HG03135 (cell line): ENCODE data around the gene GFRA4.

Source experiments
- ATAC-seq: cut with Tn5 transposase; IDR thresholded peaks from one replicate; pipeline ENCODE4 v1.9.1; 2021; ENCODE audit warnings: mild to moderate bottlenecking, moderate library complexity; ENCODE audit not compliant: unreplicated experiment

The GFRA4 gene, protein sequence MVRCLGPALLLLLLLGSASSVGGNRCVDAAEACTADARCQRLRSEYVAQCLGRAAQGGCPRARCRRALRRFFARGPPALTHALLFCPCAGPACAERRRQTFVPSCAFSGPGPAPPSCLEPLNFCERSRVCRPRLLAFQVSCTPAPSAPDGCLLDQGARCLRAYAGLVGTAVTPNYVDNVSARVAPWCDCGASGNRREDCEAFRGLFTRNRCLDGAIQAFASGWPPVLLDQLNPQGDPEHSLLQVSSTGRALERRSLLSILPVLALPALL

DNA sequence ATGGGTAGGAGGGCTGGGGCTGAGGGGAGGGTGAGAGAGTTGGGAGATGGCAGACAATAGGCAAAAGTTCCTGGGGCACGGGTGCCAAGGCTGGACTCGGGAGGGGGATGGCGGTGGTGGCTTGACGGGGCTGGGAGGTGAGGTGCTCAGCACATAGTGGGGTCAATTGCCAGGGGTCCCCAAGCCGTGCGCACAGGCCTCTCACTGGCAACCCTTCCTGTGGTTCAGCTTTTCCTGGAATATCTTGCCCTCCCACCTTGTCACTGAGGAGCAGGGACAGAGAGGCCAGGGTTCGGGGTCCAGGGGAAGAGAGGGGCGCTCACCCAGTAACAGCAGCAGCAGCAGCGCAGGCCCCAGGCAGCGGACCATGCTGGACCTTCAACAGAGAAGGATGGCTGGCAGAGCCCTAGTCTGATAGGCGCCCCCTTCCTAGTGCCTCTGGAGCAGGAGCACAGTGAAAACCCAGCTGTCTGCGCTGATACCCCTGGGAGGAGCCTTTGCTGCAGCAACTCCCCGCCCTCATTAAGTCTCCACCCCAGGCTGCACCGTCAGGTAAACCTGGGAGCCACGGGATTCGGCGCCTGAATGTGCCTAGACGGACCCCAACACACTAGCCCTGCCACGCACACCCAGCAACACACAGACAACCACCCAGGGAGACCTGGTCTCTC is at the start of gene GFRA4:
GFRA4 (minus strand) TSS at position 369 of the 671 bp plus-strand sequence; CDS start at position 369, 0 bp downstream.
- ATAC-seq = no peak

DNA sequence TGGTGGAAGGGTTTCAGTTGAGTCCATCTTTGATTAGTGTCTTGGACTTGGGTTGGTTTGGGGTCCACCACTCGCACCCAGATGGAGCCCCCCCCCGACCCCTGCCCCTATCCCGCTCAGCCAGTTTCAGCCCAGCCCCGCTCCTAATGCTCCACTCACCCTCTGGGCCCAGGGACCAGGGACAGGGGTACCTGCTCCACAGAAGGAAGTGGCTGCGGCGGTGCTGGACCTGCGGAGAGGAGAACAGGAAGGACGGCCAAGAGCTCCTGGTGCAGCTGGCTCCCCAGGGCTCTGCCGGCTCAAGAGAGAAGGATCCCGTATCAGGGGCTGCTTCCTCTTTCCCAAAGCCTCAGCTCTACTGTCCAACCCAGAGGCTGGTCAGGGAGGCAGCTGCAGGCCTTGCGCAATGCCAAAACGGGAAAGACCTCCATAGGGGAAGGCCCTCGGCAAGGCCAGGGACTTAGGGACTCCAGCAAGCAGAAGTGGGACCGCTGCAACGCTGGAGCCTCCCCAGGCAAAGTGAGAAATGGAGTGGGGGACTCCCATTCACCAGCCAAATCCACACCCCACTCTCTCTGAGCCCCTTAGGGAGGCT is 49.2 kb upstream of the GFRA4 start, which contains the start of gene SIGLEC1:
SIGLEC1 (minus strand) TSS at position 322 of the 595 bp plus-strand sequence. CDS start 5,472 bp downstream, outside the sequence.
- ATAC-seq = no peak

DNA sequence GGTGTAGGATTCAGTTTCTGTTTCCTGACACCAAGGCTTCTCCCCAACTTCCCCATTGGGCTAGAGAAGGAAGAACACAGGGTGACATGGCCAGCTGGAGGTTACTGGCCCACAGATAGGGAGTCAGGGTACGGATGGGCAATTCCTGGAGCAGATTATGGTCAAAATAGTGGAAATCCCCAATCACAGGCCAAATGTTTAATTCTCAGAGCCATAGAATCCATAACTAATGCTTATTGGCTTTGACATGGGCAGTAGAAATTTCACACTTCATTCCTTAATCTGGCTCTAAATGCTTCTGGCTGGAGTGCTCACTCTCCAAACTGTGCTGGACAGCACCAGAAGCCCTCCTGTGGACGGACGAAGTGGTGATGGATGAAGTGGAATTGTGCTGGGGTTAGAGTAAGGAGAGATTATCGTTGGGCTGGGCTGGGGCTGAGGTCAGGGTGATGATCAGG is 48.3 kb upstream of the GFRA4 start:
- no peak for ATAC-seq

DNA sequence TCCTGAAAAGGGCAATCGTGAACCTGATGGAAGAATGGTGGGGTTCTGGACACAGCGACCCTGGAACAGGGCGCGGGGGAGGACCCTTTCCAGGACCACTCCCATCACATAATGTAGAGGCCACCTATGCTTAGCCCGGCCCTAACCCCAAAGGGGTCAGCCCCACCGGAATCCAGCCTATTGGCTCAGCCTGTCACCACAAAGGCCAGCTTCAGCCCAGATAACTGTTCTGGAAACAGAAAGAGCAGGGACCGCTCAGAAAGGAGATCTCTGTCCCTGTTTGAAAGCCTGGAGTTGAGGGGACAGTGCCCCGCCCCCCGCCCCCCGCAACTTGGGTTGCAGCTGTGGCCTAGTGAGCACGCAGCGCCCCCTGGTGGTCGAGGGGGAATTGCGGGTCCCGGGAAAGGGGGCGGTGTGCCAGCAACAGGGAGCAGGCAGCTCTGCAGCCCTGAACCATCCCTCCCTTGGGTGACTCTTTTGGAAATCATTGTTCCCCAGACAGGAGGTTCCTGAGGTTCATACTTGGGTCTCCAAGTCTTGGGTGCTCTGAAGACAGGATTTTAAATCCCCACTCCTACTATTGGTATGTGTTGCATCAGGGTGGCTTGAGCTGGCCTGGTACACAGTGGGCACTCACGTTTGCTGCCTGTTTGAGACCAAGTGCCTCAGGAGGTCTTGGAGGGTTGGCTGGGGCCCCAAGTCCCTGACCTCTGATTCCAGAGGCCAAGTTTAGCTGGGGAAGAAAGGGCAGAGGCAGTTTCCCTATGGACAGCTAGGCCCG is 47.7 kb upstream of the GFRA4 start:
- no peak for ATAC-seq

DNA sequence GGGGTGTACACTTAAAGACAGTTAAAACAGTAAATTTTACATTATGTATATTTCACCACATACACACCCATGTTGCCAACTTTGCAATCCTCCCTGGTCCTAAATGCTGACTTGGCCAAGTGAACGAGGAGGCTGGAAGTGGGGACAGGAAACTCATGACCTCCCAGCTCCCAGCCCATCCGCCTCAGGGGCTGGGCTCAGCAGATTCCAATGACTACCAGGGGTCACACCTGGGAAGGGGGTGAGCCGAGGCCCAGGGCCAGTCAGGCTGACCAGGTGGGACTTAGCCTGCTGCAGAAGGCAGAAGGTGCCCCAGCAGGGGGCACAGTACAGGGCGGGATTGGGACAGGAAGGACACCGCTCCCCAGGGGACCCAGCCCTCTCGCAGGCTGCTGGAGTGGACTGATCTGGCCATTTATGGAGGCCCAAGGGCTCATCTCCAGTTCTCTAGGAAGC is 46.8 kb upstream of the GFRA4 start:
- ATAC-seq = no peak

DNA sequence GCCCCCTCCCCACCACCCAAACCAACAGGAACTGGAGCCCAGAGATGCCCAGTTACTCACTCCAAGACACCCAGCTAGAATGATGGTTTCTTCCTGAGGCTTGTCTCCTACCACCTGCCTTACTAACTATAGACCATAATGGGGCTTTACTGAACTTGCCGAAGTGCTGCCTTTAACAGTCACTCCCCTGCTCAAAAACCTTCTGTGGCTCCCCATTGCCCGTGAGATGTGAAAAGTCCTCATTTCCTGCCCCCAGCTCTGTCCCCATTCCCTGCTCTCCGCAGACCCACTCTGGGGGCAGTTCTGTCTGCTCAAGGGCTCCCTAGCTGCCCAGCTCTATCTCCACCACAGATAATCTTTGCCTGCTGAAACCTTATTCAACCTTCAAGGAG is 44.3 kb upstream of the GFRA4 start:
- no peak for ATAC-seq

DNA sequence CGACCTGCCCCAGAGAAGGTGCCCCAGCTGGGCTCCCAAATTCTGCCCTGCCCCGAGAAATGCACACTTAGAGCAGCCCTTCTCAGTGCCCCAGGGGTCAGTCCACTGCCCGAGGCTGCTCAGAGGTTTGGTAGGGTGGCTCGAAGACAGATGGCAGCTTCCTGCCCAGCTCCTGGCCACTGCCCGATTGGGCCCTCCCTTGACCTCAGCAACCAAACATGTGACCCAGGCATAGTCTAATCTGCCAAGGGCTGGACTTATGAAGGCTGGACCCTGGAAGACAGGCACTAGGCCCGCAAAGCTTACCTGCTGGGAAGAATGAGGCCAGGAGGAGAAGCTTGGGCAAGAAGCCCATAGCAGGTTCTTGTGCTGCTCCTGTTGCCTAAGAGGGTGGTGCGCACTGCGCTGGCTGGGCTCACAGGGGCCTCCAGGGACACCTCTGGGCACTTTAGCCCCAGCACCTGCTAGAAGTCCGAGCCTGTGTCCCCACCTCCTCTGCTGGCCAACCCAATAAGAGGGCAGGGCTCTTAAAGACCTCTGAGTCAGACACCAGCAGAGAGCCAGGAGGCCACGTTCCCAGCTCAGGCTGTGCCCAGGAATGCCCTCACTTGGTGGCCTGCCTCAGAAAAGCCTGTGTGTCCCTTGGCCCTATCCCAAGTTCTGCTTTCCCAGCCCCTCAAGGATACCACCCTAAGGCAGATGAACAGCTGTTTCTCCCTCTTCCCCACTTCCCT is 43.7 kb upstream of the GFRA4 start:
- ATAC-seq = no peak

DNA sequence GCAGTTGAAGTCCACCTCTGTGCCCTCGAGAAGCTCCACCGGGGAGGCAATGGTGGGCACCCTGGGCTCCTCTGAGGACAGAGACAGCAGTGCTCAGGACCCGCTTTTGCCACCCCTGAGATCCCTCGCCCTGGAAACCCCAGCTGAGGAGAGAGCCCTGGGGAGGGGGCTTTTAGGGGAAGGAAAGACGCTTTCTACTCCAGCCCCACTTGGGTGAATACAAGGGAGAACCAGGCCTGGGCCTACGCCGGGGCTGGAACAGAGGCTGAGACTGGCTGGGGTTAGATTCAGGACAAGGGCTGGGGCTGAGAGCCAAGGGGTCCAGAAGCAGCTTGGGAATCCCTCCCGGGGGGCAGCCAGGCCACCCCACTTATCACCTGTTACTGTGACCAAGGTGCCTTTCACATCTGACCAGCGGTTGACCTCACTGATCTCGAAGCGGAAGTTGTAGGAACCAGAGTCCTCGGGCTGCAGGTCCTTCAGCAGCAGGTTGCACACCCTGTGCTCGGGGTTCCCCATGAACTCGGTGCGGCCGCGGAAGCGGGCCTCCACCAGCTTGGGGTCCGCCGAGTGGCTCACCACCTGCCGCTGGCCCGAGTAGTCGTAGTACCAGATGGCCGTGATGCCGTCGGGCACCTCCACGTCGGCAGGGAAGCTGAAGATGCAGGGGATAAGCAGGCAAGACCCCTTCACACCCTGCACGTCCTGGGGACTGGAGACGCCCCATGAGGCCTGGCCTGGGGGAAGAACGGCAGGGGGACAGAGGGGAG is 43.0 kb upstream of the GFRA4 start:
- ATAC-seq = no peak

DNA sequence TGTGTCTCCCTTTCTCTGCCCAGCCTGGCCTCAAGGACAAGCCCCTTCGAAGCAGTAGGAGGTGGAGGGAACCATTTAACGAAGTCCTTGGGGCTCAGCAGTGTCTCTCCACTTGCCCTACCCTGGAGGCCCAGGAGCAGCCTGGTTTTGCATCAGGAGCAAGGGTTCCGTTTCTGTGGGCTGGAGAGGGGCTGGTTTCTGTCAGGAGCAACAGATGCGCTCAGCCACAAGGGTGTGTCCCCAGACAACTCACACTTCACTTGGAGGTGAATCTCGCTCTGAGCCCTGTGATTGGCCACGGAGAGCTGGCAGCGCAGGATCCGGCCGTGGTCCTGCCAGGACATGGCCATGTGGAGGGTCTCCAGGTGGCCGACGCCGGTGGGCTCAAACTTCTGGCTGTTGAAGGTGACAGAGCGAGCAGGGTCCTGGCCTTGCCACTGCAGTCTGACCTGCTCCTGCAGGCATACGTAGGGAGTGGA is 42.3 kb upstream of the GFRA4 start:
- no peak for ATAC-seq

DNA sequence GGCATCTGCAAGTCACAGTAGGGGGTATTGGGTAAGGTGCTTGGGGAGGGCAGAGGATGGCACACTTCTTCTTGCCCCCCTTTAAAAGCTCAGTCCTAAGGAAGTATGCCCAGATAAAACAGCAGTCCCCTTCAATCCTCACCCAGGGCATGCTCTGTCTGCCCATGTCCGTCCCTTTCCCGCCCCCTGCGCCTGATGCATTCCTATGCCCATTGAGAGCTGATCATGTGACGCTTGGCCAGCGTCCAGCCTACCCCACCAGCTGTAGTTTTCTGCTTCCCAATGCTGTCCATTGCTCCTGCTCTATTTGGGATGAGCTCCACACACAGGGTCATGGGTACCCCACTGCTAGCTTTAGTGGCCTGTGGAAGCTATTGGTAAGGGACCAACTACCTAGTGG is 40.9 kb upstream of the GFRA4 start:
- no peak for ATAC-seq

DNA sequence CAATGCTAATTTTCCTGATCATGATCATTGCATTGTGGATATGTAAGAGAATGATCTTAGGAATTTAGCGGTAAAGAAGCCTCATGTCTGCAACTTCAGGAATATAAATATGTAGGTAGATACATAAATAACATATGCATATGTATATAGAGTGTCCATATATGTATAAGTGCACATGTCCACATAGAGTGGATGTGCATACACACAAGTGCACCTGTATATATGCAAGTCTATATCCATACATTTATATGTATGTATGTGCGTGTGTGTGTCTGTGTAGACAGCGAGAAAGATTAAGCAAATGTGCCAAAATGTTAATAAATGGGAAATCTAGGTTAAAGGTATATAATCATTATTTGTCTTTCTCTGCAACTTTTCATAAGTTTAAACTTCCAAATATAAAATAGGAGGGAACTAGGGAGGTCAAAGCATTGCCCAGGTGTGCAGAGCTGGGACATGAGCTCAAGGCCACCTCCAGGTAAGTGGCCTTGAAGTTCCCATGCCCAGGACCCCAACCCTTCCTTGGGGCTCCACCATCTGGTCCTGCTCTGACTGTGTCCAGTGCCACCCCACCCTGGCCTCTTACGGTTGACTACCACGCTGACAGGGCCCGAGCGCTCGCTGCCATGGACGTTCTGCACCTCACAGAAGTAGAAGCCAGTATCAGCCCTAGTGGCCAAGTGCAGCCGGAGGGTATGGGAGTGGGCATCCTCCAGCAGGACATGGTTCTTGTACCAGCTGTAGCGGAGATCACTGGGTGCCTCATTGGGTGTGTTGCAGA is 39.6 kb upstream of the GFRA4 start:
- no peak for ATAC-seq

DNA sequence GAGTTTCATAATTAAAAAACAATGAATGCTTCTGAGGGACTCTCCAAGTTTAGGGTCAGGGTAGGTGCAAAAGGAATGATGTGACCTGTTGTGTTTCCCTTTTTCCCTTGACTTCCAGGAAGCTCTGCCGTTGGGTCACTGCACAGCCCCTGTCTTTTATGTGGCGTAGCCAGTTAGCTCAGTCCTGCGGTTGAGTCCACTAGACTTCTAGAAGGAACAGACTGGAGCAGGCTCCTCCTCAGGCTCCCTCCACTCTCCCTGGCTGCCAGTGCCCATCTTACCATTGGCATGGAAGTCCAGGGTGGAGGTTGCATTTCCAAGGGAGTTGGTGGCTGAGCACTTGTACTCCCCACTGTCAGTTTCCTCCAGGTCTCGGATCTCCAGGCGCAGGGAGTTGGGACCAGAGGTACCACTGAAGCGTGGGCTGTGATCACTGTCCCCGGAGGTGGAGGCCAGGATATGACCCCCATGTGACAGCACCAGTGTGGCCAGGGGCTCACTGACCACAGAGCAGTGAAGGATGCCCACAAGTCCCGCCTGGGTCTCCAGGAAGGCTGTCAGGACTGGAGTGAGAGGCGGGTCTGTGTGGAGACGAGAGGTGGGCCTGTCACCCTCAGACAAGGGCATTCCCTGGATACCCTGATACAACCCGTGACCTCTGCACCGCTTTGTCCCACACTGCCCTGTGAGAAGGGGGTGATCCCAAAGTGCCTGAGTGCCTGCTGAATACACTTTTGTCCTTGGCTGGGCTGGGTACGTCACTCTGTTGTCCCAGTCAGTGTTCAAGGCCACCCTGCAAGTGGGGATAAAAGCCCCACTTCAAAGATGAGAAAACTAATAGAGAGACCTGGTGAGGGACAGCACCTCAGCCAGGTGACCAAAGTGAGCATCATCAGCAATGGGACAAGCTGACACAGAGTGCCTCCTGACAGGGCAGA is 38.1 kb upstream of the GFRA4 start:
- ATAC-seq = no peak

DNA sequence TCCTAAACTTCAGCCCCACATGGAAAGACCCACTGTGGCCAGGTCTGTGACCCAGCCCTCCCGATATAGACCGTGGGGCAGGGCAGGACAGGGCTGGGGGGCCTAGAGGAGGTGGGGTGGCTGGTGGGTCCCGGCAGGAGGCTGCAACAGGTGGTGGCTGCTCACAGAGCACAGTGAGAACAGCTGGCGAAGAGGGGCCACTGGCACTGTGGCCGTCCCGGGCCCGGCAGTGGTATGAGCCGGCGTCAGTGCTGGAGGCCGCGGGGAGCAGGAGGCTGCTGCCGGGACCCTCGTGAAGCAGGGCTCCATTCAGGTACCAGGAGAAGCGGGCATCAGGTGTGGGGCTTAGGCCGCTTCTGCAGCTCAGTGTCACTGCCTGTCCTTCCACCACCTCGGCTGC is 35.8 kb upstream of the GFRA4 start:
- no peak for ATAC-seq

DNA sequence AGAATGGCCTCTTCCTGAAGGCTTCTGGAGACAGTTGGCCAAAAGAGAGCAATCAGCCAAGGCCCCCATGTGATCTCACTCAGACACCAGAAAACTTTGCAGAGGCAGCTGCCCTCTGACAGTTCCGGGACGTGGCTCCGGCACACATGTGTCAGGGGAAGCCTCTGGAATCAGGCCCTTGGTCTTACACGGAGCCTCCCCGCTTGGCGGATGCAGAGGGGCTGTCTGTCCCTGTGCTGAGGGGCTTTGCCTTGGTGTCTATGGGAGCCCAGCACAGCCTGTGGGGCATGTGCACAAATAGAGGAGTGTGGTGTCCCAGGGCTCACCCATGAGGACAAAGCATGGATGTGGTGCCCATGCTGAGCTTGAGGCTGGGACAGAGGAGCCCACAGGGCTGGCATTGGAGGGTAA is 35.4 kb upstream of the GFRA4 start:
- ATAC-seq = no peak

DNA sequence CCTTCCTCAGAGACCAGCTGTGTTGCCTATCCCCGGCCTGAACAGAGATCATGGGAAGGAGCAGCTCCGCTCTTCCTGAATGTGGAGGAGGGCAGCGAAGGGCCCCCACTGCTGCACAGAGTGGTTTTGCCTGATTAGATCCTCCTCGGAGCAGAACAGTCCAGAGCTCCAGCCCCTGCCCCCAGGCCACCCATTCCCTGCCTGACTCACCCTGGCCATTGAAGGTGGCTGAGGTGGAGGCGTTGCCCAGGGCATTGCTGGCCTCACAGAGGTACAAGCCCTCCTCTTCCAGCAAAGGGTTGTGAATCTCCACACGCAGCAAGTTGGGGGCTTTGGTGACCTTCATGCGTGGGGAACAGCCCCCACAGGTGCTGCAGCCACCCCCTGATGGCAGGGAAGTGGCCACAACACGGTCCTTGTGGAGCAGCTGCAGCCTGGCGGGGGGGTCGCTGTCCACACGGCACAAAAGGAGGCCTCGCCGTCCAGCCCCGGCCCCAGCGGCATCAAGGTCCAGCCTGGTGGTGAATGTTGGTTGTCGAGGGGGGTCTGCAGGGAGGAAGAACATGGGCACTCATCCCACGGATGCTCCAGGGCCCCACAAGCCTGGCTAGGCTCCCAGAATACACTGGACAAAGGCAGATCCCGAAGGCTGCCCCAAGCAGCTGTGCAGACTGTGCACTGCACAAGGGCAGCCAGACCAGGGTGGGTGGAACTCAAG is 34.5 kb upstream of the GFRA4 start:
- ATAC-seq = no peak

DNA sequence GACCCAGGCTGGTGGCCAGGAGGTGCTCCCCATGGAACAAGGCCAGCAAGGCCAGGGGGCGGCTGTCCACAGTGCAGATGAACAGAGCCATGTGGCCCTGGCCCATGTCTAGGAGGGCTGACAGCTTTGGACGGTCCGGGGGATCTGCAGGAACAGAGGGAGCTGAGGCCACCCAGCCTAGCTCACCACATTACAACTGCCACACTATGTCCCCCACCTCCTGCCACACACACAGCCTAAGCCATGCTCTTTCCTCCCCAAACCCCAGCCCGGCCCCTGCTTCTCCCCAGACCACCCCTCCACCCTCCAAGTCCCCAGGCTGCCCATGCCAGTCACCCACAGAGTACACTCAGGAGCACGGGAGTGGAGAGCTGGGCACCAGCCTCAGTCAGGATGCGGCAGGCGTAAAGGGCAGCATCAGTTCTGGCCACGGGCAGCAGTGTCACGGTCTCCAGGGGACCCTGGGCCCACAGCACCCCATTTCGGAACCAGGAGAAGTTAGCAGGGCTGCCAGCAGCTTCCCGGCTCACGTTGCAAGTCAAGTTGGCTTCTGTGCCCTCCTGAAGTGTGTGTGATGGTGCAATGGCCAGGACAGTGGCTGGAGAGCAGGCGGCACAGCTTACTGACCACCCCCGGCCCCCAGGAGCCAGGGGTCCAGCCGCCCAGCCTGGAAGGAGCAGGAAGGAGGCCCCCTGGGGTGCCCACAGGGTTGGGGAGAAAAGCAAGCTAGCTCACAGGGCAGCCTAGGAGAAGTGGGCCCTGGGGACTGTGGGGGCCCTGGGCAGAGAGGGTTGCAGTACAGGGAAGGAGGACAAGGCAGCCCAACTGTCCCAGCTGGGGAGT is 33.8 kb upstream of the GFRA4 start:
- ATAC-seq = no peak
